ENCODE results near the gene KIF26B. TPM values are rescaled to one million over a fixed set of nuclear protein-coding genes. Genes with fewer than 3 reads are reported as not detected.

KIF26B gene
- total and polyA plus RNA-seq, 2 donors, result 0.43 to 1.6 TPM

- Histone ChIP-seq H3K27ac (ENCODE audit: low read depth in 1 of 2, low read length in 1 of 2) (no peak overlapping the region), H3K4me3 (ENCODE audit: low read length in 2 of 2) (no peak overlapping the region), H3K9me3 (ENCODE audit: control insufficient read depth in 2 of 2, insufficient read depth in 1 of 2, low read length in 1 of 2) (no peaks in the 10 kb centered on the region), H3K4me1 (ENCODE audit: control insufficient read depth in 2 of 2, insufficient read depth in 2 of 2, low read length in 2 of 2) (no peaks in the 10 kb centered on the region), H3K36me3 (ENCODE audit: control insufficient read depth in 2 of 2, insufficient read depth in 2 of 2, low read length in 1 of 2) (no peaks in the 10 kb centered on the region), H3K27me3 (ENCODE audit: control insufficient read depth in 2 of 2, insufficient read depth in 1 of 2, low read length in 1 of 2) (no peaks in the 10 kb centered on the region)
- DNase-seq (ENCODE audit: low read depth in 6 of 9, low spot score in 9 of 9), result no peak
- WGBS, result 94% methylated on average over 7 of the region's 7 CpGs
Observed at GRCh38 chr1:245572709-245573108, 417.9 kb downstream of the KIF26B start.

DNA sequence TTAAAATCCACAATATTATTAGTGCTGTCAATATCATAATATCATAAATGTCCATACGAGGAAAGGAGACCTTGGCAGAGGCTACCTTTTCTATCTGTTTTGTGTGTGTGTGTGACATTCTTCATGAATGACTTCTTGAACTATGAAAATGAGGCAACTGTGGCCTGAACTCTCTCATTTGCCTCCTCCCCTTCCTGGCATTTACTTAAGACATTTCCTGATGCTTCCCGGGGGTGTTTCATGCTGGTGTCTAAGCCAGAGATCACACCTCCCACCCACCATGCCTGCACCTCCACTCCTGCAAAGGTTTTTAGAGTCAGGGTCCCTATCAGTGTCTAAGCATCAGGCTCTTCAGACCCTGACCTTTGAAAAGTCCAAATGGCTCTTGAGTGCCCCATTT lies 420.9 kb downstream of the KIF26B start:
- H3K4me1 ChIP-seq (ENCODE audit: control insufficient read depth in 2 of 2, insufficient read depth in 2 of 2, low read length in 2 of 2), result no peaks in the 10 kb centered on the region
- H3K9me3 ChIP-seq (ENCODE audit: control insufficient read depth in 2 of 2, insufficient read depth in 1 of 2, low read length in 1 of 2), result no peaks in the 10 kb centered on the region
- H3K27ac ChIP-seq (ENCODE audit: low read depth in 1 of 2, low read length in 1 of 2), result no peak overlapping the region
- no peak for DNase-seq (ENCODE audit: low read depth in 6 of 9, low spot score in 9 of 9)
- 77% methylated on average over 2 of the region's 2 CpGs for WGBS
- H3K27me3 ChIP-seq (ENCODE audit: control insufficient read depth in 2 of 2, insufficient read depth in 1 of 2, low read length in 1 of 2), result no peaks in the 10 kb centered on the region
- no peaks in the 10 kb centered on the region for H3K36me3 ChIP-seq (ENCODE audit: control insufficient read depth in 2 of 2, insufficient read depth in 2 of 2, low read length in 1 of 2)
- H3K4me3 ChIP-seq (ENCODE audit: low read length in 2 of 2), result no peak overlapping the region

- H3K4me3 ChIP-seq (ENCODE audit: low read length in 2 of 2), result no peak overlapping the region
- H3K9me3 ChIP-seq (ENCODE audit: control insufficient read depth in 2 of 2, insufficient read depth in 1 of 2, low read length in 1 of 2), result no peaks in the 10 kb centered on the region
- H3K4me1 ChIP-seq (ENCODE audit: control insufficient read depth in 2 of 2, insufficient read depth in 2 of 2, low read length in 2 of 2), result no peaks in the 10 kb centered on the region
- no peaks in the 10 kb centered on the region for H3K36me3 ChIP-seq (ENCODE audit: control insufficient read depth in 2 of 2, insufficient read depth in 2 of 2, low read length in 1 of 2)
- no peak for DNase-seq (ENCODE audit: low read depth in 6 of 9, low spot score in 9 of 9)
- 91% methylated on average over 4 of the region's 4 CpGs for WGBS
- H3K27ac ChIP-seq (ENCODE audit: low read depth in 1 of 2, low read length in 1 of 2), result no peak overlapping the region
- H3K27me3 ChIP-seq (ENCODE audit: control insufficient read depth in 2 of 2, insufficient read depth in 1 of 2, low read length in 1 of 2), result no peaks in the 10 kb centered on the region
Observed at GRCh38 chr1:245576323-245576722, 421.5 kb downstream of the KIF26B start.

- Histone ChIP-seq H3K4me3 (ENCODE audit: low read length in 2 of 2) (no peak overlapping the region), H3K4me1 (ENCODE audit: control insufficient read depth in 2 of 2, insufficient read depth in 2 of 2, low read length in 2 of 2) (no peaks in the 10 kb centered on the region), H3K36me3 (ENCODE audit: control insufficient read depth in 2 of 2, insufficient read depth in 2 of 2, low read length in 1 of 2) (no peaks in the 10 kb centered on the region), H3K27ac (ENCODE audit: low read depth in 1 of 2, low read length in 1 of 2) (no peak overlapping the region), H3K27me3 (ENCODE audit: control insufficient read depth in 2 of 2, insufficient read depth in 1 of 2, low read length in 1 of 2) (no peaks in the 10 kb centered on the region), H3K9me3 (ENCODE audit: control insufficient read depth in 2 of 2, insufficient read depth in 1 of 2, low read length in 1 of 2) (no peaks in the 10 kb centered on the region)
- DNase-seq (ENCODE audit: low read depth in 6 of 9, low spot score in 9 of 9), result no peak
- 97% methylated on average over 34 of the region's 34 CpGs for WGBS
Observed at GRCh38 chr1:245577191-245578157, 422.7 kb downstream of the KIF26B start.

GRCh38 chr1:245578308-245578707 lies 423.5 kb downstream of the KIF26B start:
- Histone ChIP-seq H3K27ac (ENCODE audit: low read depth in 1 of 2, low read length in 1 of 2) (no peak overlapping the region), H3K27me3 (ENCODE audit: control insufficient read depth in 2 of 2, insufficient read depth in 1 of 2, low read length in 1 of 2) (no peaks in the 10 kb centered on the region), H3K9me3 (ENCODE audit: control insufficient read depth in 2 of 2, insufficient read depth in 1 of 2, low read length in 1 of 2) (no peaks in the 10 kb centered on the region), H3K4me3 (ENCODE audit: low read length in 2 of 2) (no peak overlapping the region), H3K36me3 (ENCODE audit: control insufficient read depth in 2 of 2, insufficient read depth in 2 of 2, low read length in 1 of 2) (no peaks in the 10 kb centered on the region), H3K4me1 (ENCODE audit: control insufficient read depth in 2 of 2, insufficient read depth in 2 of 2, low read length in 2 of 2) (no peaks in the 10 kb centered on the region)
- no peak for DNase-seq (ENCODE audit: low read depth in 6 of 9, low spot score in 9 of 9)
- WGBS, result 81% methylated on average over 3 of the region's 3 CpGs

DNA sequence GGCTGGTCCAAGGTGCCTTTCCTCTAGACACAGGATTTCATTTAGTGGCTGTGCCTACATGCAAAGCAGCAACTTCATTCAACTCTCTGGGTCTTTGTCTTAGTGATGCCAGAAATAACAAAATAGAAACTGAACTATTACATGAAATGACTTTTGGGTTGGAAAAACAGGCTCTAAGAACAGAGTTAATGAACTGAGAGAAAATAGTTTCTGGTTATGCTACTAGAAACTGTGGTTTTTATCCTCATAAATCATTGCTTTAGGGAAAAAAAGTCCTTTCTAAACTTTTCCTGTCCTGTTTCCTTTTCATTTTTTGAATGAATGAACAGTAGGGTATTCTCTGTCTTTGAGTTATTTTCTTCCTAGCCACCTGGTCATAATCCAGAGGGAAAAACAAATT lies 424.0 kb downstream of the KIF26B start:
- Histone ChIP-seq H3K4me3 (ENCODE audit: low read length in 2 of 2) (no peak overlapping the region), H3K27me3 (ENCODE audit: control insufficient read depth in 2 of 2, insufficient read depth in 1 of 2, low read length in 1 of 2) (no peaks in the 10 kb centered on the region), H3K27ac (ENCODE audit: low read depth in 1 of 2, low read length in 1 of 2) (no peak overlapping the region), H3K4me1 (ENCODE audit: control insufficient read depth in 2 of 2, insufficient read depth in 2 of 2, low read length in 2 of 2) (no peaks in the 10 kb centered on the region), H3K9me3 (ENCODE audit: control insufficient read depth in 2 of 2, insufficient read depth in 1 of 2, low read length in 1 of 2) (no peaks in the 10 kb centered on the region), H3K36me3 (ENCODE audit: control insufficient read depth in 2 of 2, insufficient read depth in 2 of 2, low read length in 1 of 2) (no peaks in the 10 kb centered on the region)
- DNase-seq (ENCODE audit: low read depth in 6 of 9, low spot score in 9 of 9), result no peak

GRCh38 chr1:245579881-245580280 lies 425.1 kb downstream of the KIF26B start:
- no peaks in the 10 kb centered on the region for H3K27me3 ChIP-seq (ENCODE audit: control insufficient read depth in 2 of 2, insufficient read depth in 1 of 2, low read length in 1 of 2)
- H3K4me3 ChIP-seq (ENCODE audit: low read length in 2 of 2), result no peak overlapping the region
- no peak overlapping the region for H3K27ac ChIP-seq (ENCODE audit: low read depth in 1 of 2, low read length in 1 of 2)
- DNase-seq (ENCODE audit: low read depth in 6 of 9, low spot score in 9 of 9), result no peak
- H3K36me3 ChIP-seq (ENCODE audit: control insufficient read depth in 2 of 2, insufficient read depth in 2 of 2, low read length in 1 of 2), result no peaks in the 10 kb centered on the region
- 97% methylated on average over 7 of the region's 7 CpGs for WGBS
- H3K4me1 ChIP-seq (ENCODE audit: control insufficient read depth in 2 of 2, insufficient read depth in 2 of 2, low read length in 2 of 2), result no peaks in the 10 kb centered on the region
- no peaks in the 10 kb centered on the region for H3K9me3 ChIP-seq (ENCODE audit: control insufficient read depth in 2 of 2, insufficient read depth in 1 of 2, low read length in 1 of 2)

- Histone ChIP-seq H3K9me3 (ENCODE audit: control insufficient read depth in 2 of 2, insufficient read depth in 1 of 2, low read length in 1 of 2) (no peaks in the 10 kb centered on the region), H3K4me3 (ENCODE audit: low read length in 2 of 2) (no peak overlapping the region), H3K36me3 (ENCODE audit: control insufficient read depth in 2 of 2, insufficient read depth in 2 of 2, low read length in 1 of 2) (no peaks in the 10 kb centered on the region), H3K4me1 (ENCODE audit: control insufficient read depth in 2 of 2, insufficient read depth in 2 of 2, low read length in 2 of 2) (no peaks in the 10 kb centered on the region), H3K27me3 (ENCODE audit: control insufficient read depth in 2 of 2, insufficient read depth in 1 of 2, low read length in 1 of 2) (no peaks in the 10 kb centered on the region), H3K27ac (ENCODE audit: low read depth in 1 of 2, low read length in 1 of 2) (no peak overlapping the region)
- no peak for DNase-seq (ENCODE audit: low read depth in 6 of 9, low spot score in 9 of 9)
- WGBS, result 91% methylated on average over 6 of the region's 6 CpGs
Observed at GRCh38 chr1:245580651-245581050, 425.9 kb downstream of the KIF26B start.

GRCh38 chr1:245582026-245582425 lies 427.2 kb downstream of the KIF26B start:
- no peaks in the 10 kb centered on the region for H3K9me3 ChIP-seq (ENCODE audit: control insufficient read depth in 2 of 2, insufficient read depth in 1 of 2, low read length in 1 of 2)
- no peaks in the 10 kb centered on the region for H3K36me3 ChIP-seq (ENCODE audit: control insufficient read depth in 2 of 2, insufficient read depth in 2 of 2, low read length in 1 of 2)
- DNase-seq (ENCODE audit: low read depth in 6 of 9, low spot score in 9 of 9), result no peak
- no peaks in the 10 kb centered on the region for H3K27me3 ChIP-seq (ENCODE audit: control insufficient read depth in 2 of 2, insufficient read depth in 1 of 2, low read length in 1 of 2)
- no peak overlapping the region for H3K27ac ChIP-seq (ENCODE audit: low read depth in 1 of 2, low read length in 1 of 2)
- no peak overlapping the region for H3K4me3 ChIP-seq (ENCODE audit: low read length in 2 of 2)
- H3K4me1 ChIP-seq (ENCODE audit: control insufficient read depth in 2 of 2, insufficient read depth in 2 of 2, low read length in 2 of 2), result no peaks in the 10 kb centered on the region
- WGBS, result 88% methylated on average over 7 of the region's 7 CpGs

Measured in thymus (tissue), 11 donors.